K562 (cell line): ENCODE data around the gene KRTAP10-9. TPM values are rescaled to one million over a fixed set of nuclear protein-coding genes. Genes with fewer than 3 reads are reported as not detected.

Experiments
- ATAC-seq: fragments of 200-7000 bp; cut with Tn5 transposase; 3 replicates; pipeline ENCODE4 v1.9.1; 2020; ENCODE audit warnings: moderate library complexity
- BruUV-seq: library from RNA; stranded (reverse); fragments of 400-500 nt; replicated peaks from 2 replicates; lab custom pipeline; 2021; lab: Mats Ljungman, UMichigan
- CTCF ChIA-PET: fragments of 300-600 bp; formaldehyde crosslinking; extraction: SDS; loops from one replicate; lab custom pipeline; 2021; ENCODE audit warnings: low intra/inter-chr PET ratio; lab: Yijun Ruan, JAX
- POLR2A ChIA-PET: fragments of 300-600, 350-650 bp; sonication (Branson Sonifier 250); formaldehyde crosslinking; extraction: SDS; loops from one replicate; lab custom pipeline; 2021; ENCODE audit warnings: antibody characterized with exemption, inconsistent platforms; lab: Yijun Ruan, JAX
- DNase-seq, 4 experiments: peaks; one replicate each; pipeline versions ENCODE4 v3.0.0 to v3.0.0-alpha.2; 2011 to 2018; ENCODE audit warnings: low spot score in 3 of 4, mixed read lengths in 3 of 4; ENCODE audit errors: extremely low read depth in 1 of 4
- FAIRE-seq: peaks from 2 replicates; lab custom pipeline; 2011; peaks lifted over from hg19 to GRCh38; lab: Jason Lieb, UNC
- H2AFZ ChIP-seq: 2 replicates; pipeline ENCODE4 v1.6.0; 2011; ENCODE audit warnings: low read depth, low read length, control low read depth, inconsistent platforms
- H3K27ac ChIP-seq: fragments of 200-600 bp; 3 replicates; pipeline ENCODE4 v1.8.0; 2011; ENCODE audit warnings: low read depth, mild to moderate bottlenecking, control low read depth, inconsistent platforms, low read length, moderate library complexity, mixed read lengths; ENCODE audit errors: extremely low read depth
- H3K27me3 ChIP-seq, 2 experiments: fragments of 300-600 bp in 1 of 2; 2 replicates in 1 of 2; 3 replicates in 1 of 2; pipeline versions ENCODE4 v1.6.0 to v1.8.0; 2011; ENCODE audit warnings: inconsistent platforms in 2 of 2, low read length in 2 of 2, mild to moderate bottlenecking in 1 of 2, mixed read lengths in 1 of 2, moderate library complexity in 1 of 2; ENCODE audit not compliant: control insufficient read depth in 2 of 2, insufficient read depth in 2 of 2
- H3K36me3 ChIP-seq: fragments of 300-600 bp; 3 replicates; pipeline ENCODE4 v1.8.0; 2011; ENCODE audit warnings: mild to moderate bottlenecking, low read length, inconsistent platforms; ENCODE audit not compliant: control insufficient read depth, insufficient read depth
- H3K4me1 ChIP-seq, 2 experiments: fragments of 200-600 bp in 1 of 2; replicated peaks in 1 of 2; 2 replicates in 1 of 2; 3 replicates in 1 of 2; pipeline versions ENCODE4 v1.5.1 to v1.8.0; 2011; ENCODE audit warnings: inconsistent platforms in 2 of 2, low read length in 2 of 2, mild to moderate bottlenecking in 1 of 2, mixed read lengths in 1 of 2, moderate library complexity in 1 of 2; ENCODE audit not compliant: control insufficient read depth in 2 of 2, insufficient read depth in 2 of 2
- H3K4me2 ChIP-seq: 2 replicates; pipeline ENCODE4 v1.6.1; 2011; ENCODE audit warnings: low read length, control low read depth, inconsistent platforms, mixed read lengths; ENCODE audit not compliant: insufficient read depth
- H3K4me3 ChIP-seq: fragments of 200-600 bp; sonication (generic), shearing (Covaris generic); 2 replicates; pipeline ENCODE4 v1.5.1; 2016; ENCODE audit warnings: control low read depth, inconsistent platforms
- H3K79me2 ChIP-seq: fragments of 200-600 bp; 3 replicates; pipeline ENCODE4 v1.8.0; 2011; ENCODE audit warnings: low read length, inconsistent platforms; ENCODE audit not compliant: control insufficient read depth, insufficient read depth
- H3K9ac ChIP-seq, 2 experiments: 2 replicates each; pipeline versions ENCODE4 v1.6.0 to v1.6.1; 2011; ENCODE audit warnings: low read depth in 2 of 2, low read length in 2 of 2, control low read depth in 1 of 2, inconsistent platforms in 1 of 2, mild to moderate bottlenecking in 1 of 2, mixed read lengths in 1 of 2; ENCODE audit not compliant: insufficient read depth in 1 of 2
- H3K9me1 ChIP-seq: one replicate; pipeline ENCODE4 v1.6.0; 2011; ENCODE audit warnings: inconsistent platforms, mild to moderate bottlenecking, low read length, moderate library complexity; ENCODE audit not compliant: control insufficient read depth, insufficient read depth
- H3K9me3 ChIP-seq: replicated peaks from 2 replicates; pipeline ENCODE4 v1.5.1; 2011; ENCODE audit warnings: low read depth, low read length, inconsistent platforms; ENCODE audit not compliant: control insufficient read depth, insufficient read depth
- H4K20me1 ChIP-seq: replicated peaks from 2 replicates; pipeline ENCODE4 v1.6.1; 2011; ENCODE audit warnings: low read length, inconsistent platforms, mixed read lengths; ENCODE audit not compliant: control insufficient read depth, insufficient read depth
- BDP1 ChIP-seq: IDR thresholded peaks from 3 replicates; pipeline ENCODE4 v1.6.1; 2011; ENCODE audit not compliant: insufficient read length, insufficient read depth
- GATAD2B ChIP-seq: fragments of 450-650 bp; IDR thresholded peaks from 2 replicates; pipeline ENCODE4 v1.6.1; 2017; ENCODE audit warnings: mild to moderate bottlenecking, borderline replicate concordance
- POU5F1 ChIP-seq: fragments of 150-350 bp; IDR thresholded peaks from 2 replicates; pipeline ENCODE4 v1.6.1; 2014; ENCODE audit warnings: borderline replicate concordance, low read length, low read depth, mild to moderate bottlenecking; ENCODE audit not compliant: partially characterized antibody
- PPARD ChIP-seq: fragments of 250-450 bp; sonication (Bioruptor Pico); IDR thresholded peaks from 2 replicates; pipeline ENCODE4 v1.8.0; 2022; ENCODE audit warnings: inconsistent platforms, mild to moderate bottlenecking, moderate library complexity
- SMC3 ChIP-seq: conservative IDR thresholded peaks from 2 replicates; pipeline ENCODE4 v1.6.1; 2011; ENCODE audit warnings: low read depth, low read length, improper control_type of control experiment; ENCODE audit not compliant: insufficient read depth
- STAT5A ChIP-seq: IDR thresholded peaks from 2 replicates; pipeline ENCODE4 v1.6.1; 2012; ENCODE audit warnings: low read length, inconsistent platforms, borderline replicate concordance
- ZBTB33 ChIP-seq: sonication (generic); formaldehyde crosslinking; IDR thresholded peaks from 2 replicates; pipeline ENCODE4 v1.8.1; 2023; ENCODE audit warnings: mild to moderate bottlenecking, missing genetic modification reagents
- ZNF561 ChIP-seq: fragments of 450-650 bp; formaldehyde crosslinking; conservative IDR thresholded peaks from 2 replicates; pipeline ENCODE4 v1.4.0; 2020; ENCODE audit warnings: mild to moderate bottlenecking, moderate library complexity
- WGBS: fragments of 100-300 bp; shearing (Covaris generic); methylation state at CpG from one replicate; pipeline ENCODE4 v1.1.6; 2016; ENCODE audit warnings: low coverage, mixed read lengths; ENCODE audit not compliant: insufficient coverage; ENCODE audit errors: missing lambda C conversion rate; 5-methylcytosine and 5-hydroxymethylcytosine counted together
- in situ Hi-C: fragments of 300-500 bp; cut with MboI; formaldehyde crosslinking; loops from 4 replicates; pipeline ENCODE4 v1.15.0; 2018; ENCODE audit warnings: inconsistent platforms, mixed read lengths
- intact Hi-C: fragments of 100-400 bp; cut with micrococcal nuclease; formaldehyde crosslinking; loops from 2 replicates; pipeline ENCODE4 v1.14.2; 2022
- polyA plus RNA-seq, 8 experiments: library from polyadenylated mRNA; depleted of rRNA in 4 of 8; stranded (reverse) in 5 of 8; unstranded in 3 of 8; fragments of >200 nt; fragmentation: Nextera tagmentation in 2 of 8; fragmentation: Illumina TruSeq in 1 of 8; extraction: Ambion mirVana in 2 of 8; extraction: Trizol in 1 of 8; gene quantifications; 2 replicates each; pipeline versions ENCODE4 v1.2.1 to v1.2.3, GENCODE V29; 2011 to 2014; ENCODE audit warnings: inconsistent platforms in 1 of 8, missing spikeins in 1 of 8
- total RNA-seq, 7 experiments: library from RNA; depleted of rRNA in 6 of 7; stranded (reverse); fragments of >200 nt in 6 of 7; fragmentation: Illumina TruSeq in 2 of 7; extraction: Trizol in 2 of 7; gene quantifications; 2 replicates each; pipeline versions ENCODE4 v1.2.1 to v1.2.3, GENCODE V29; 2011 to 2021; ENCODE audit warnings: low replicate concordance in 1 of 7

KRTAP10-9 gene
- total and polyA plus RNA-seq, 9 of the 15 experiments (the other 6 are each of a cell fraction or from before 2014, with no cell fraction given): not detected

- H3K9ac ChIP-seq: no peak within 1 kb of the TSS
- H3K4me3 ChIP-seq: no peak within 1 kb of the TSS
- H3K27me3 ChIP-seq: no peaks in the 10 kb centered on the region
- under 1% methylated on average over 19 of the region's 19 CpGs for WGBS
- no peaks in the 10 kb centered on the region for H3K9me1 ChIP-seq
- ATAC-seq (no peak), DNase-seq (no peak), FAIRE-seq (no peak)
- no peak within 1 kb of the TSS for H3K4me2 ChIP-seq
- in situ Hi-C loops (no loop called here), intact Hi-C loops (no loop called here)
- BruUV-seq: no TSS peak
- peaks cover 4% of the 10 kb centered on the region for H3K9me3 ChIP-seq
- TF ChIP-seq BDP1 (no peak), STAT5A (no peak), GATAD2B (no peak), SMC3 (no peak), POU5F1 (no peak), PPARD (CRISPR knock-in tag) (no peak), ZBTB33 (CRISPR knock-in tag) (no peak), ZNF561 (no peak)
- no peaks in the 10 kb centered on the region for H3K4me1 ChIP-seq
- no peaks in the 10 kb centered on the region for H3K79me2 ChIP-seq
- H4K20me1 ChIP-seq: no peaks in the 10 kb centered on the region
- no peak within 1 kb of the TSS for H2AFZ ChIP-seq
- ChIA-PET CTCF (no interaction called here), POLR2A (interaction anchor here (0.8 kb wide), 1 partner anchor 1305 kb away, joined by 3 read pairs; no protein-coding TSS in a partner anchor)
- no peaks in the 10 kb centered on the region for H3K36me3 ChIP-seq
- no peak within 1 kb of the TSS for H3K27ac ChIP-seq
These were observed 39.8 kb downstream of the KRTAP10-9 start, which contains the start of gene KRTAP12-2 for GRCh38 chr21:44666401-44667320. Gene KRTAP12-2 (minus strand): TSS chr21:44666927. CDS start chr21:44666886, 41 bp downstream.
